Naive thymus-derived CD8-positive, alpha-beta T cell (primary cell): Measurements from ENCODE around the gene PTBP1. TPM values are rescaled to one million over a fixed set of nuclear protein-coding genes. Genes with fewer than 3 reads are reported as not detected.

Source experiments
- ATAC-seq, 2 donors: fragments of 150-1000 bp; cut with Tn5 transposase in 1 of 2; sonication (Bioruptor Pico), chemical (Tn5 transposase) in 1 of 2; 1 replicate in 1 of 2; 2 replicates in 1 of 2; pipeline ENCODE4 v1.10.0; 2021; ENCODE audit warnings: mild to moderate bottlenecking in 2 of 2, moderate library complexity in 2 of 2
- POLR2A ChIA-PET: fragments of 350-600 bp; sonication (Branson Sonifier 250); formaldehyde crosslinking; loops from one replicate; lab custom pipeline; 2021; ENCODE audit warnings: antibody characterized with exemption; lab: Charles Lee
- DNase-seq, 10 donors: peaks; one replicate each; pipeline versions ENCODE4 v3.0.0 to v3.0.0-alpha.2; 2020 to 2022
- H3K27ac Mint-ChIP-seq, 10 donors: one replicate each; pipeline ENCODE4 v1.8.0; 2020 to 2022; ENCODE audit warnings: mild to moderate bottlenecking in 10 of 10, mixed read lengths in 10 of 10, moderate library complexity in 4 of 10, inconsistent platforms in 1 of 10
- H3K27me3 Mint-ChIP-seq, 5 donors: one replicate each; pipeline ENCODE4 v1.8.0; 2021 to 2022; ENCODE audit warnings: mixed read lengths in 5 of 5
- H3K36me3 Mint-ChIP-seq, 3 donors: one replicate each; pipeline ENCODE4 v1.8.0; 2020 to 2022; ENCODE audit warnings: mixed read lengths in 3 of 3, mild to moderate bottlenecking in 2 of 3, inconsistent platforms in 1 of 3
- H3K4me1 Mint-ChIP-seq, 4 donors: one replicate each; pipeline ENCODE4 v1.8.0; 2021 to 2022; ENCODE audit warnings: mixed read lengths in 4 of 4
- H3K4me3 Mint-ChIP-seq, 10 donors: one replicate each; pipeline ENCODE4 v1.8.0; 2020 to 2022; ENCODE audit warnings: mild to moderate bottlenecking in 10 of 10, mixed read lengths in 10 of 10, moderate library complexity in 6 of 10, inconsistent platforms in 1 of 10
- H3K9me3 Mint-ChIP-seq, 9 donors: one replicate each; pipeline ENCODE4 v1.8.0; 2020 to 2022; ENCODE audit warnings: mixed read lengths in 9 of 9, mild to moderate bottlenecking in 3 of 9, inconsistent platforms in 1 of 9, moderate library complexity in 1 of 9
- polyA plus RNA-seq, 3 donors: library from polyadenylated mRNA; unstranded; fragments of 300-500 nt; fragmentation: Illumina TruSeq; gene quantifications; one replicate each; pipeline ENCODE4 v1.2.3, GENCODE V29; 2021
- total RNA-seq, 8 experiments: library from RNA in 2 of 8; stranded (reverse) in 2 of 8; gene quantifications; one replicate each; pipeline ENCODE4 v1.2.3 and lab custom pipeline; 2021 to 2026

The PTBP1 gene
- total and polyA plus RNA-seq, 5 experiments from 2014 or later = 110 to 323 (median 190) TPM

GRCh38 chr19:807627-808422 lies 10.6 kb downstream of the PTBP1 start:
- Mint-ChIP-seq H3K4me3 (peak overlapping the region in 1 of 10 donors; percentile 48), H3K27ac (peak overlapping the region in 4 of 10 donors; percentile 33 to 81 (median 63)), H3K36me3 (peaks cover 0 to 73% (median 14%) of the 10 kb centered on the region in 3 donors), H3K9me3 (no peaks in the 10 kb centered on the region), H3K27me3 (no peaks in the 10 kb centered on the region), H3K4me1 (peaks cover 4 to 23% (median 15%) of the 10 kb centered on the region in 4 donors)
- ATAC-seq = no peak
- POLR2A ChIA-PET = interaction anchor here (2.2 kb wide), 1 partner anchor 9 kb away, joined by 7 read pairs; no protein-coding TSS in a partner anchor
- no peak for DNase-seq

- Mint-ChIP-seq H3K27me3 (no peaks in the 10 kb centered on the region), H3K27ac (no peak overlapping the region), H3K4me3 (no peak overlapping the region), H3K36me3 (peaks cover 0 to 69% (median 17%) of the 10 kb centered on the region in 3 donors), H3K4me1 (peaks cover 4 to 19% (median 10%) of the 10 kb centered on the region in 4 donors), H3K9me3 (no peaks in the 10 kb centered on the region)
- POLR2A ChIA-PET = interaction anchor here (2.2 kb wide), 1 partner anchor 9 kb away, joined by 7 read pairs; no protein-coding TSS in a partner anchor
- DNase-seq (no peak), ATAC-seq (no peak)
Observed at GRCh38 chr19:808423-808775, 11.1 kb downstream of the PTBP1 start.

- H3K4me1 Mint-ChIP-seq = peaks cover 3 to 12% (median 7%) of the 10 kb centered on the region in 4 donors
- H3K27me3 Mint-ChIP-seq = no peaks in the 10 kb centered on the region
- POLR2A ChIA-PET = interaction anchor here (2.2 kb wide), 1 partner anchor 11 kb away, joined by 7 read pairs; no protein-coding TSS in a partner anchor
- peaks cover 0 to 2% (median 0%) of the 10 kb centered on the region in 9 donors for H3K9me3 Mint-ChIP-seq
- H3K27ac Mint-ChIP-seq = peak overlapping the region in 2 of 10 donors; percentile 21 to 59
- no peak overlapping the region for H3K4me3 Mint-ChIP-seq
- ATAC-seq = no peak
- no peak for DNase-seq
- peaks cover 0 to 60% (median 17%) of the 10 kb centered on the region in 3 donors for H3K36me3 Mint-ChIP-seq
Observed at GRCh38 chr19:810077-810855, 13.0 kb downstream of the PTBP1 start.

- H3K36me3 Mint-ChIP-seq = peaks cover 0 to 59% (median 19%) of the 10 kb centered on the region in 3 donors
- no peaks in the 10 kb centered on the region for H3K27me3 Mint-ChIP-seq
- H3K4me3 Mint-ChIP-seq = no peak overlapping the region
- POLR2A ChIA-PET = no interaction called here
- peaks cover 3 to 12% (median 8%) of the 10 kb centered on the region in 4 donors for H3K4me1 Mint-ChIP-seq
- peaks cover 0 to 2% (median 0%) of the 10 kb centered on the region in 9 donors for H3K9me3 Mint-ChIP-seq
- DNase-seq (no peak), ATAC-seq (no peak)
- H3K27ac Mint-ChIP-seq = peak overlapping the region in 1 of 10 donors; percentile 16
Observed at GRCh38 chr19:810883-811489, 13.7 kb downstream of the PTBP1 start.

GRCh38 chr19:811506-812048 lies 14.3 kb downstream of the PTBP1 start:
- peaks cover 0 to 2% (median 0%) of the 10 kb centered on the region in 9 donors for H3K9me3 Mint-ChIP-seq
- POLR2A ChIA-PET = no interaction called here
- H3K36me3 Mint-ChIP-seq = peaks cover 0 to 62% (median 19%) of the 10 kb centered on the region in 3 donors
- no peaks in the 10 kb centered on the region for H3K27me3 Mint-ChIP-seq
- H3K4me1 Mint-ChIP-seq = peaks cover 3 to 12% (median 10%) of the 10 kb centered on the region in 4 donors
- DNase-seq (no peak), ATAC-seq (no peak)
- peak overlapping the region in 1 of 10 donors; percentile 20 for H3K4me3 Mint-ChIP-seq
- H3K27ac Mint-ChIP-seq = peak overlapping the region in 2 of 10 donors; percentile 13 to 16

- no peaks in the 10 kb centered on the region for H3K27me3 Mint-ChIP-seq
- POLR2A ChIA-PET = no interaction called here
- peaks cover 0 to 56% (median 19%) of the 10 kb centered on the region in 3 donors for H3K36me3 Mint-ChIP-seq
- DNase-seq (no peak), ATAC-seq (no peak)
- peaks cover 1 to 12% (median 7%) of the 10 kb centered on the region in 4 donors for H3K4me1 Mint-ChIP-seq
- H3K4me3 Mint-ChIP-seq = no peak overlapping the region
- peaks cover 0 to 2% (median 0%) of the 10 kb centered on the region in 9 donors for H3K9me3 Mint-ChIP-seq
- peak overlapping the region in 2 of 10 donors; percentile 13 to 16 for H3K27ac Mint-ChIP-seq
Observed at GRCh38 chr19:812049-812746, 14.9 kb downstream of the PTBP1 start.

GRCh38 chr19:812747-813218 lies 15.5 kb downstream of the PTBP1 start:
- H3K27me3 Mint-ChIP-seq = no peaks in the 10 kb centered on the region
- POLR2A ChIA-PET = no interaction called here

GRCh38 chr19:813219-814151 lies 16.2 kb downstream of the PTBP1 start:
- Mint-ChIP-seq H3K9me3 (peaks cover 0 to 2% (median 0%) of the 10 kb centered on the region in 9 donors), H3K4me3 (peak overlapping the region in 1 of 10 donors; percentile 26), H3K27me3 (no peaks in the 10 kb centered on the region), H3K27ac (peak overlapping the region in 2 of 10 donors; percentile 13 to 82), H3K4me1 (peaks cover 0 to 8% (median 0%) of the 10 kb centered on the region in 4 donors), H3K36me3 (peaks cover 0 to 44% (median 11%) of the 10 kb centered on the region in 3 donors)
- ATAC-seq (peak in 1 of 2 donors; percentile 5), DNase-seq (no peak)
- POLR2A ChIA-PET = interaction anchor here (0.8 kb wide), 1 partner anchor 15 kb away, joined by 3 read pairs; no protein-coding TSS in a partner anchor

More at GRCh38 chr19:812747-813218, 15.5 kb downstream of the PTBP1 start:
- DNase-seq = no peak
- peak in 1 of 2 donors; percentile 4 for ATAC-seq
- no peak overlapping the region for H3K27ac Mint-ChIP-seq
- H3K9me3 Mint-ChIP-seq = peaks cover 0 to 2% (median 0%) of the 10 kb centered on the region in 9 donors
- no peak overlapping the region for H3K4me3 Mint-ChIP-seq
- peaks cover 0 to 8% (median 2%) of the 10 kb centered on the region in 4 donors for H3K4me1 Mint-ChIP-seq
- peaks cover 0 to 50% (median 14%) of the 10 kb centered on the region in 3 donors for H3K36me3 Mint-ChIP-seq

GRCh38 chr19:814152-815078 lies 17.2 kb downstream of the PTBP1 start:
- ATAC-seq (peak in 1 of 2 donors; percentile 5), DNase-seq (no peak)
- Mint-ChIP-seq H3K27ac (peak overlapping the region in 2 of 10 donors; percentile 77 to 82), H3K4me3 (peak overlapping the region in 3 of 10 donors; percentile 20 to 37 (median 20)), H3K27me3 (no peaks in the 10 kb centered on the region), H3K4me1 (peaks cover 0 to 8% (median 0%) of the 10 kb centered on the region in 4 donors), H3K9me3 (peaks cover 0 to 2% (median 0%) of the 10 kb centered on the region in 9 donors), H3K36me3 (peaks cover 0 to 36% (median 11%) of the 10 kb centered on the region in 3 donors)
- POLR2A ChIA-PET = no interaction called here
